ENCODE data around the gene ZC3H7A.
A peak's percentile ranks its signal among the peaks of the same experiment; 100 is the strongest.

DNA sequence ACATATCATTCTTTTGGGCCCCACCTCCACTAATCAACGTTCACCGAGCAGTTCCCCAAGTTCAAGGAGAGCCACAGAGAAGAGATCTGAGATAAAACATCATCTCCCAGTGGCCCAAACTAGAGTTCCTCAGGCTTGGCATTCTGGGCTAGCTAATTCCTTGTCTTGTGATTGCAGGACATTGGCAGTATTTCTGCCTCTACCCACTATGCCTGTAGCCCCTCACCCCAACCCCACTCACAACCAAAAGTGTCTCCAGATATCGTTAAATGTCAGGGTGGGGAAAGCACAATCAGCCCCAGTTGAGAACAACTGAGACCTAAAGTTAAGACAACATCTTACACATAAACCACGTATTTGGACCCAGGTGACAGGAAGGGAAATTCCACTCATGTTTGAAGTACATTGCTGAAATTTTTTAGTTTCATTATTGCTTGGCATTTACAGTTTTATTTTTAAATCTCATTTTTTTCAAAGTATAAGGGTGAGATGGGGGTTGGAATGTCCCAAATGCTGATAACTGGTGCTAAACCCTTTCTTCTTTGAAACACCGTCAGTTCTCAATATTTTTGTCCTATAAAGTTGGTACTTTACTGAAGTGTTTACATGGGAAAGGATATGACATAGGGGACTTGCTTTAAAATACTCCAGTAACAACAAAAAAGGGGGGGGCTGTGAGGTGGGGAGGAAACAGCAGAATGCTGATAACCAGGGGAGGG is 13.6 kb downstream of the ZC3H7A start:
- TF ChIP-seq POLR2A (IDR thresholded peaks at IDR 0.05) = no peak
- TF ChIP-seq, protein P1, sequence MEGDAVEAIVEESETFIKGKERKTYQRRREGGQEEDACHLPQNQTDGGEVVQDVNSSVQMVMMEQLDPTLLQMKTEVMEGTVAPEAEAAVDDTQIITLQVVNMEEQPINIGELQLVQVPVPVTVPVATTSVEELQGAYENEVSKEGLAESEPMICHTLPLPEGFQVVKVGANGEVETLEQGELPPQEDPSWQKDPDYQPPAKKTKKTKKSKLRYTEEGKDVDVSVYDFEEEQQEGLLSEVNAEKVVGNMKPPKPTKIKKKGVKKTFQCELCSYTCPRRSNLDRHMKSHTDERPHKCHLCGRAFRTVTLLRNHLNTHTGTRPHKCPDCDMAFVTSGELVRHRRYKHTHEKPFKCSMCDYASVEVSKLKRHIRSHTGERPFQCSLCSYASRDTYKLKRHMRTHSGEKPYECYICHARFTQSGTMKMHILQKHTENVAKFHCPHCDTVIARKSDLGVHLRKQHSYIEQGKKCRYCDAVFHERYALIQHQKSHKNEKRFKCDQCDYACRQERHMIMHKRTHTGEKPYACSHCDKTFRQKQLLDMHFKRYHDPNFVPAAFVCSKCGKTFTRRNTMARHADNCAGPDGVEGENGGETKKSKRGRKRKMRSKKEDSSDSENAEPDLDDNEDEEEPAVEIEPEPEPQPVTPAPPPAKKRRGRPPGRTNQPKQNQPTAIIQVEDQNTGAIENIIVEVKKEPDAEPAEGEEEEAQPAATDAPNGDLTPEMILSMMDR (IDR thresholded peaks at IDR 0.05) = no peak
- TF ChIP-seq POLR2AphosphoS5 (IDR thresholded peaks at IDR 0.05) = peak in 1 of 3 donors; percentile 31

All from stomach (tissue), 4 donors.